Choroid plexus epithelial cell (primary cell): ENCODE data around the gene NOTCH1.

Experiments used
- DNase-seq: peaks from one replicate; pipeline ENCODE4 v3.0.0-alpha.2; 2010; ENCODE audit warnings: low read depth
- H3K4me3 ChIP-seq: 2 replicates; pipeline ENCODE4 v1.5.1; 2011; ENCODE audit warnings: low read depth, mild to moderate bottlenecking, control low read depth, low read length, moderate library complexity
- TF ChIP-seq, protein P1 (sequence below): conservative IDR thresholded peaks from 2 replicates; pipeline ENCODE4 v1.5.1; 2011; ENCODE audit warnings: low read depth, mild to moderate bottlenecking, control low read depth, inconsistent platforms, low read length, moderate library complexity

The NOTCH1 gene

DNA sequence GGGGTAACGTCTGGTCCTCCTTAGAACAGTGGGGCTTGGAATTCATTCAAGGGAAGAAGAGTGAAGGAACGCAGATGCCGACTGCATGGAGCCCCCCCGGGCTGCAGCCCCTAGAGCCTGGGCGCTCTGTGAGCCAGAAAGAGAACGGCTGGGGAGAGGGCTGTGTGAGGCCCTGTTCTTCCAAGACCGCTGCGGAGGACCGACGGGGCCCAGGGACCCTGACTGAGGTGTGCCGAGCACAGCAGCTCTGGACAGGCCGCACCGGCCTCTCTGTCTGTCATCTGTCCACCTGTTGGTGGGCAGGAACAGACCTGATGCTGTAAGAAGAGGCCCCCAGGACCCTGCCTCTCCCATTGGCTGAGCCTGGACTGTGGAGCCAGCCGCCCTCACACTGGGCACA, 7.7 kb upstream of the NOTCH1 start:
- no peak overlapping the region for H3K4me3 ChIP-seq
- TF ChIP-seq, protein P1, sequence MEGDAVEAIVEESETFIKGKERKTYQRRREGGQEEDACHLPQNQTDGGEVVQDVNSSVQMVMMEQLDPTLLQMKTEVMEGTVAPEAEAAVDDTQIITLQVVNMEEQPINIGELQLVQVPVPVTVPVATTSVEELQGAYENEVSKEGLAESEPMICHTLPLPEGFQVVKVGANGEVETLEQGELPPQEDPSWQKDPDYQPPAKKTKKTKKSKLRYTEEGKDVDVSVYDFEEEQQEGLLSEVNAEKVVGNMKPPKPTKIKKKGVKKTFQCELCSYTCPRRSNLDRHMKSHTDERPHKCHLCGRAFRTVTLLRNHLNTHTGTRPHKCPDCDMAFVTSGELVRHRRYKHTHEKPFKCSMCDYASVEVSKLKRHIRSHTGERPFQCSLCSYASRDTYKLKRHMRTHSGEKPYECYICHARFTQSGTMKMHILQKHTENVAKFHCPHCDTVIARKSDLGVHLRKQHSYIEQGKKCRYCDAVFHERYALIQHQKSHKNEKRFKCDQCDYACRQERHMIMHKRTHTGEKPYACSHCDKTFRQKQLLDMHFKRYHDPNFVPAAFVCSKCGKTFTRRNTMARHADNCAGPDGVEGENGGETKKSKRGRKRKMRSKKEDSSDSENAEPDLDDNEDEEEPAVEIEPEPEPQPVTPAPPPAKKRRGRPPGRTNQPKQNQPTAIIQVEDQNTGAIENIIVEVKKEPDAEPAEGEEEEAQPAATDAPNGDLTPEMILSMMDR: no peak
- no peak for DNase-seq

DNA sequence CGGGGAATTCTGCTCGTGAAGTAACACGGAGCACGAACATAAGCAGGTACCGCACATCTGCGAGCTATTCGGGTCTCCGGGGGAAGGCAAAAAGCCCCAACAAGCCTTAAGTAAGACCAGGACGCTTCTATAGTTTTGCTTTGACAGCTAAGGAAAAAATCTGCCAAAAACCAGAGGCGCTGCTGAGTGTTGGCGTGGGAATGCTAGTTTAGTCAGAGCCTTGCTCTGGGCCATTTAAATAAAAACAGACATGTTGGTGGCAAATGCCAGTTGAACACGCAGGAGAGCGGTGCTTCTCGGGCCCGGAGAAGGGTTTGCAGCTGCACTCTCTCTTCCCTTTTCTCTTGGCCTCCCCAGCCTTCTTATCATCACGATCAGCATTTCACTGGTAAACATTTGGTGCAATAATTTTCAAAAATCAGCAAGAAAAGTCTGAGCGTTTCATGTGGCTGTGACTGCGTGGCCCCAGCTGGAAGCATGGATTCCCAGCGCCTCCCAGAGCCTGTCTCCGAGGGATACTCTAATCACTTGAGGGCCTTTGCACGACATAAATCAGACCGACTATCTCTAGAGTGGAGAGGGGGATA, 6.4 kb upstream of the NOTCH1 start:
- TF ChIP-seq, protein P1: no peak
- no peak overlapping the region for H3K4me3 ChIP-seq
- DNase-seq: peak; percentile 50

DNA sequence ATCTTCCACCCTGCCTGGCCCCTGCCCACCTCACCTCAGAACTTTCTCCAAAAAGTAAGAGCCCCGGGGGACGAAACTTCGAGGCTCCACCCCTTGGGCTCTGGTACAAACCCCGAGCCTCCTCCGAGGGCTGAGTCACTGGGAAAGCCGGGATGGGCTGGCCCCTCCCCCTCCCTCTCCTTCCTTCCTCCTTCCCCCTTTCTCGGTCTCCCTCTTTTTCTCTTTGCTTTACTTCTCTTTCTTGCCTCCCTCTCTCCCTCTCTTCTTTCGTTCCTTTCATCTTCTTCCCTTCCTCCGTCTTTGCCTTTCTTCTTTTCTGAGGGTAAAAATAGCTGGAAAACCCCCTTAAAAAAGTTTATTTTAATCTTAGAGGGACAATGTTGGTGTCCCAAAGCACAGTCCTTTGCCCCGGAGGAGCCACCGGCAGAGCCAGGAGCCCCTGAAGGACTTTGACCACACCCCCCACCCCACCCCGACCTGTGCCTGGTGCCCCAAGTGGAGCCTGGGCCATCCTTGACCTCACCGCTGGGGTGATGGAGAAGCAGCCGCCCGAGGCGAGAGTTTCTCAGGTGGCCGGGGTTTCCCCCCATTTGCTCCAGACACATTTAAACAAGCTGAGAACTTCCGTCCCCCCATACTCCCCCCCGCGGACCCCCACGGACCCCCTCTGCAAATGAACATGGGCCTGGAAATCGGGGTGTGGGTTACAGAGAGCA, 5.7 kb upstream of the NOTCH1 start:
- DNase-seq: peak; percentile 42
- H3K4me3 ChIP-seq: no peak overlapping the region
- TF ChIP-seq, protein P1: no peak

DNA sequence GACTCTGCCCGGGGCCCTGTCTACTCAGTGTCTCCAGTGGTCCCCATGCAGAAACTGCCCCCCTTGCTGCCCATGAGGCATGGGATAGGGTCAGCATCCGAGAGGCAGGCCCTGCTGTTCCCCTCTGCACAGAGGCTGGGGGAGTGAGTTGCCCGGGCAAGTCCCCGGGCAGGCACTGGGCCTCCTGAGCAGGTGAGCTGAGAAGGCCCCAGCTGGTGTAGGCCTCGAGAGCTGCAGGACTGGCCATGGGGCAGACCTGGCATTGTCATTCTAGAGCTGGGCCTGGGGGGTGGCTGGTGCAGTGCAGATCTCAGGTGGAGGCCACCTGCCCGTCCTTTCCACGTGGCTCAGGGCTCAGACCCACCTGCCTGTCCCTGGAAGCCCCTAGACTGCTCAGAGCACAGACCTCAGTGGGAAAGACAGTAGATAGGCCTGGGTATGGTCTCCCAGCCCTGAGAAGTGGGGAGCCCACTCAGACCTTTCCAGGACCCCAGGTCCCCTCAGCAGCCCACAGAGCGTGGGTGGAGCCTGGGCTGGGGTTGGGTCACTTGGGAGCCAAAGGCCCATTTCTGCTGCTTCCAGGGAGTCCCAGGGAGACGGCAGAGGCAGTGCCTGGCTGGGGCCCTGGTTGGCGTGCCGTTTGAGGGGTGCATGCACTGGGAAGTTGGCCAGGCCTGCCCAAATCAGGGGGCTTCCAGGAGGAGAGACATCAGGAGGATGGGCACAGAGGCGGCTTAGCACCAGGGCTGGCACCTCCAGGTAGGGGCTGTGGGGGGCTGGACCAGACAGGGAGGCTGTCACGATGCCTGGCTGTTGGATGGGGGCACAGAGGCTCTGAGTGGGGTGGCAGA, 4.8 kb upstream of the NOTCH1 start:
- H3K4me3 ChIP-seq: no peak overlapping the region
- no peak for DNase-seq

DNA sequence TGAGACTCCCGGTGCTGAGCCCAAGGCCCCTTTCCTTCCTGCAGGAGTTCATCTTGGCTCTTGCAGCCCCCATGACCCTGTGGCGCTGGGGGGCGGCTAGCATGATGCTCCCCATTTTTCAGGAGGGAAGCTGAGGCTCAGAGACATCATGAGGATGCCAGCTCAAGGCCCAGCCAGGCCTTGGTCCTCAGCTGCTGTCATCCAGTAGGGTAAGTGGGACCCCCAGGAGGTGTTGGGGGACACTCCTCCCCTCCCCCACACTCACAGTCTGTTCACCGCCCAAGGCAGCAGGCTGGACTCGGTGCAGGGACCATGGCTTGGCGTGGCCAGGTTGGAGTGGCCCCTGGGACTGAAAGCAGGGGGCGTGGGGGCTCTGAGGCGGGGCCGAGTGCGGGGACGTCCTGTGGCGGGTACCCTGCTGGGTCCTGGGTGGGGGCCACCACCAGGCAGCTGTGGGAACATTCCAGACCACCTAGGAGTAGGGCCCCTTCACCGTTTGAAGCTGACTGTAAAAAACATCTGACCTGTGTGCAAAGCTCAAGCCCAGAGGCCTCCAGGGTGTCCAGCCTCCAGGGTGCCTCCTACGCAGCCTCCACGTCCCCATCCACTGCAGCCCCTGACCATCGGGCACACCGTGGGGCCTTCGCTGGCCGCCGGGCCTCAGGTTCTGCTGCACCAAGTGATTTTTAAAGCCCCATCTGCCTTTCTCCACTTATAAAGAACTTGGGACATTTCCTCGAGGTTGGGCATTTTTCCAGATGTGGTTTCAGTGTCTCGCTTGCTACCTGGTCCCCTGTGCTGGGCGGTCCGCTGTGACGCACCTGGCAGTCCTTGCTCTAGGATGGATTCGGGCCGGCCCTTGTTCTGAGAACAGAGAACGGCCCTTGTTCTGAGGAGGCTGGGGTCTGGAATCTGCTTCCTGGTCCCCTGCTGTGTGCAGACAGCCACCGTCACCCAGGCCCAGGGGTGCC, 3.4 kb upstream of the NOTCH1 start:
- no peak overlapping the region for H3K4me3 ChIP-seq
- no peak for DNase-seq
- TF ChIP-seq, protein P1: no peak

More for the DNA sequence above, 4.8 kb upstream of the NOTCH1 start:
- TF ChIP-seq, protein P1: no peak

DNA sequence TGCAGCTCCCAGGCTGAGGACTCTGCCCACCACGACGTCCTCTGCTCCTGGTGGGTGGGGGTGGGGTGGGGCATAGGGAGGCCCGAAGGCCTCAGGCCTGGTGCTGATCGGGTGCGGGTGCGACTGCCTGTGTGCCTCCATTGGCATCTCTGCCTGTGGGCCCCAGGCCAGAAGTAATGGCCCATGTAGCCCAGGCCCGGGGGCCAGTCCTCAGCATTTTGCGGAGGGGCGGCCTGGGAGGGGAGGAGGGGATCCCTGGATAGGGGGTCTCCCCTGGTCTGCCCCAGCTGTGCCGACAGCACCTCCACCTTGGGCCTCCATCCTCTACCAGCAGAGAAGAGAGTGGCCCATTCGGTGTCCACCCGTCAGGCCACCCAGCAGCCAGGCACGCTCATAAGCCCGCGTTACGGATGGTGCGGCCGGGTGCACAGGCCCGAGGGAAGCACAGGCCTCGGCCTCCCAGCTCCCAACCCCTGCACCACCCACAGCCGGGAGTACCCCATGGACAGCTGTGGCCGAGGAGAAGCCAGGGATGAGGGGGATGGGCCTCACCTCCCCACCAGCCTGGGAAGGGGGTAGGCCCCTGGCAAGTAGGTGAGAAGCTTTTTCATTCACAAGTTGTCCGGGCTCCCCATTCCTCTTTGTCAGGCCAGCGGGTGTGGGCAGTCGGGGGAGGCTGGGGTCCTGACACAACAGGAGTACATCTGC, 1.8 kb upstream of the NOTCH1 start:
- no peak overlapping the region for H3K4me3 ChIP-seq
- TF ChIP-seq, protein P1: no peak
- DNase-seq: no peak
